GM23248 (cell line): ENCODE data around the gene TTLL9. TPM values are rescaled to one million over a fixed set of nuclear protein-coding genes. Genes with fewer than 3 reads are reported as not detected.
A peak's percentile ranks its signal among the peaks of the same experiment; 100 is the strongest.

ENCODE experiments used
- DNase-seq: peaks from one replicate; pipeline ENCODE4 v3.0.0-alpha.2; 2015
- H2AFZ ChIP-seq: fragments of 200-600 bp; sonication (generic); 2 replicates; pipeline ENCODE4 v1.6.1; 2016; ENCODE audit warnings: antibody characterized with exemption
- H3F3A ChIP-seq: fragments of 200-600 bp; sonication (generic); 2 replicates; pipeline ENCODE4 v1.6.1; 2016; ENCODE audit warnings: mild to moderate bottlenecking, antibody characterized with exemption, mixed run types; ENCODE audit not compliant: insufficient read depth
- H3K27ac ChIP-seq: fragments of 200-600 bp; sonication (generic); 2 replicates; pipeline ENCODE4 v1.5.1; 2016; ENCODE audit warnings: mild to moderate bottlenecking
- H3K27me3 ChIP-seq: fragments of 200-600 bp; sonication (generic); replicated peaks from 2 replicates; pipeline ENCODE4 v1.6.1; 2016; ENCODE audit warnings: mild to moderate bottlenecking; ENCODE audit not compliant: insufficient read depth
- H3K36me3 ChIP-seq: fragments of 200-600 bp; sonication (generic); 2 replicates; pipeline ENCODE4 v1.6.1; 2016; ENCODE audit warnings: low read depth, mild to moderate bottlenecking
- H3K4me1 ChIP-seq: fragments of 200-600 bp; sonication (generic); 2 replicates; pipeline ENCODE4 v1.6.1; 2016; ENCODE audit warnings: mild to moderate bottlenecking; ENCODE audit not compliant: insufficient read depth
- H3K4me2 ChIP-seq: fragments of 200-600 bp; sonication (generic); one replicate; pipeline ENCODE4 v1.6.1; 2016; ENCODE audit warnings: mild to moderate bottlenecking; ENCODE audit not compliant: unreplicated experiment
- H3K4me3 ChIP-seq: fragments of 200-600 bp; sonication (generic); 2 replicates; pipeline ENCODE4 v1.5.1; 2016; ENCODE audit warnings: mild to moderate bottlenecking
- H3K79me2 ChIP-seq: fragments of 200-600 bp; sonication (generic); 2 replicates; pipeline ENCODE4 v1.6.1; 2016; ENCODE audit warnings: mild to moderate bottlenecking; ENCODE audit not compliant: insufficient read depth
- H3K9ac ChIP-seq: fragments of 200-600 bp; sonication (generic); 2 replicates; pipeline ENCODE4 v1.6.1; 2016; ENCODE audit warnings: mild to moderate bottlenecking
- H3K9me2 ChIP-seq: fragments of 200-600 bp; sonication (generic); 2 replicates; pipeline ENCODE4 v1.6.1; 2016; ENCODE audit warnings: mixed run types, mild to moderate bottlenecking, moderate library complexity; ENCODE audit not compliant: insufficient read depth
- H3K9me3 ChIP-seq: fragments of 200-600 bp; sonication (generic); one replicate; pipeline ENCODE4 v1.6.1; 2017; ENCODE audit warnings: low read depth
- H4K20me1 ChIP-seq: fragments of 200-600 bp; sonication (generic); 2 replicates; pipeline ENCODE4 v1.6.0; 2016; ENCODE audit not compliant: insufficient read depth
- EZH2 ChIP-seq: fragments of 200-600 bp; sonication (generic); IDR thresholded peaks from 2 replicates; pipeline ENCODE4 v1.6.1; 2018; ENCODE audit warnings: antibody characterized with exemption, mild to moderate bottlenecking; ENCODE audit not compliant: insufficient read depth, poor library complexity, severe bottlenecking
- EZH2phosphoT487 ChIP-seq: fragments of 200-600 bp; sonication (generic); IDR thresholded peaks from 2 replicates; pipeline ENCODE4 v1.6.1; 2018; ENCODE audit warnings: antibody characterized with exemption, moderate library complexity, mild to moderate bottlenecking, low read depth; ENCODE audit not compliant: insufficient read depth
- whole genome bisulfite sequencing, 2 experiments: methylation state at CpG; one replicate each; pipeline ENCODE4 v1.1.6; 2015 to 2017; ENCODE audit warnings: low lambda C conversion rate in 2 of 2, low coverage in 1 of 2; ENCODE audit errors: missing lambda C conversion rate in 2 of 2; 5-methylcytosine and 5-hydroxymethylcytosine counted together
- in situ Hi-C: fragments of 300-500 bp; cut with MboI; formaldehyde crosslinking; loops from 2 replicates; pipeline ENCODE4 v1.15.0; 2020
- polyA plus RNA-seq: library from polyadenylated mRNA; unstranded; fragments of >200 nt; fragmentation: Nextera tagmentation; extraction: Ambion mirVana; gene quantifications from 2 replicates; pipeline ENCODE4 v1.2.1, GENCODE V29; 2016
- total RNA-seq: library from RNA; depleted of rRNA; stranded (reverse); fragments of >200 nt; shearing (Covaris generic); gene quantifications from 2 replicates; pipeline ENCODE4 v1.2.3, GENCODE V29; 2014

The TTLL9 gene
- total and polyA plus RNA-seq, 2 experiments from 2014 or later = not detected

DNA sequence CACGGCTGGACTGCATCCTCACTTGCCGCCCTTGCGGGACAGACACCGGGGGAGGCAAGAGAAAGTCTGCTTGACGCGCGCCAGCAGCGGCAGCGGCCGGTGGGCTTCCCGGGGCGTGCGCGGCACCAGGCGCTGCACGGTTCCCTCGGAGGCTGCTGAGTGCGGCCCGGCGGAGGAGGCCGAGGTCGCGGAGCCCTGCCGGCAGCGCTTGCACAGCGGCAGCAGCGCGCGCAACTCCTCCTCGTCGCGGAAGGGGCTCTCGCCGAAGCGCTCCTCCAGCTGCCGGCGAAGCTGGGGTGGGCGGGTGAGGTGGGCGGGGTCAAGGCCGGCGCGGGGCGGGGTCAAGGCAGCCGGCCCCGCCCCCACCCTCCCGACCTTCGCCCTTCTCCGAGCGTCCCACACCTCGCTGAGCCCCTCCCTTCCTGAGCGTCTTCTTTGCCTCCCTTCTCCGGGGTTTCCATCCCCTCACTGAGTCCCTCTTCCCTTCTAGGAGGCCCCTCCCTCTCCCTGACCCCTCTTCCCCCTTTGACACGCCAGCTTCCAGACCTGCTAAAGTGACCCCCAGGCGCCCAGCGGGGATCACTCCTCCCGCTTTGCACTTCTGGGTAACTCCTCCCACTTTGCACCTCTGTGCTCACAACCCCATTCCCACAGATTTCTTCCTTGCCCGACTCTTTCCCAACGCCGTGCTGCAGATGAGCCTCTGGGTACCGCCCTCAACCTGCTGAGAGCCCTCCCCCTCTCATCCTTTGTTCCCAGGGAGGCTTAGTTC lies 8.9 kb upstream of the TTLL9 start:
- no peaks in the 10 kb centered on the region for H3K79me2 ChIP-seq
- H2AFZ ChIP-seq = peak overlapping the region; percentile 33; the same call in 1 of the 2 replicates
- in situ Hi-C loops = no loop called here
- 0 out of 2 replicates have a peak, but pooled peaks cover 3% of the 10 kb centered on the region for H3K4me1 ChIP-seq
- no peak overlapping the region for H3K27ac ChIP-seq
- H3K9me3 ChIP-seq = no peaks in the 10 kb centered on the region
- peak; percentile 71 for DNase-seq
- no peaks in the 10 kb centered on the region for H3F3A ChIP-seq
- H4K20me1 ChIP-seq = no peaks in the 10 kb centered on the region
- no peaks in the 10 kb centered on the region for H3K36me3 ChIP-seq
- H3K27me3 ChIP-seq = peaks cover 58% of the 10 kb centered on the region
- no peak overlapping the region for H3K9ac ChIP-seq
- H3K4me2 ChIP-seq = peak overlapping the region; percentile 41
- TF ChIP-seq EZH2 = no peak
- TF ChIP-seq EZH2phosphoT487 = no peak
- no peaks in the 10 kb centered on the region for H3K9me2 ChIP-seq
- WGBS, 2 experiments = 16 to 22% methylated on average over 19 to 40 of the region's 60 CpGs
- peak overlapping the region; percentile 51 for H3K4me3 ChIP-seq

GRCh38 chr20:31862157-31862470 lies 8.3 kb upstream of the TTLL9 start:
- in situ Hi-C loops = no loop called here

GRCh38 chr20:31862506-31862905 lies 7.9 kb upstream of the TTLL9 start:
- peaks cover 57% of the 10 kb centered on the region for H3K27me3 ChIP-seq

More at GRCh38 chr20:31862157-31862470, 8.3 kb upstream of the TTLL9 start:
- Histone ChIP-seq H3K9ac (no peak overlapping the region), H4K20me1 (no peaks in the 10 kb centered on the region), H3K79me2 (no peaks in the 10 kb centered on the region), H3K4me3 (no peak overlapping the region), H3K36me3 (no peaks in the 10 kb centered on the region), H2AFZ (no peak overlapping the region), H3K4me2 (no peak overlapping the region), H3K27me3 (peaks cover 59% of the 10 kb centered on the region), H3K9me2 (no peaks in the 10 kb centered on the region), H3K27ac (no peak overlapping the region), H3K9me3 (no peaks in the 10 kb centered on the region), H3K4me1 (0 out of 2 replicates have a peak, but pooled peaks cover 3% of the 10 kb centered on the region), H3F3A (no peaks in the 10 kb centered on the region)
- TF ChIP-seq EZH2phosphoT487 (no peak), EZH2 (no peak)
- DNase-seq = no peak
- 66 to 67% methylated on average over 5 of the region's 5 CpGs for WGBS, 2 experiments

GRCh38 chr20:31863296-31864085 lies 6.9 kb upstream of the TTLL9 start:
- Histone ChIP-seq H3K36me3 (no peaks in the 10 kb centered on the region), H3K79me2 (no peaks in the 10 kb centered on the region), H3K27me3 (peaks cover 47% of the 10 kb centered on the region), H3K27ac (no peak overlapping the region), H3K9ac (no peak overlapping the region), H3K4me2 (no peak overlapping the region), H3K4me1 (0 out of 2 replicates have a peak, but pooled peaks cover 3% of the 10 kb centered on the region), H4K20me1 (no peaks in the 10 kb centered on the region), H3F3A (no peaks in the 10 kb centered on the region), H3K9me3 (no peaks in the 10 kb centered on the region), H2AFZ (no peak overlapping the region), H3K4me3 (no peak overlapping the region), H3K9me2 (no peaks in the 10 kb centered on the region)
- DNase-seq = no peak
- 62 to 69% methylated on average over 9 of the region's 9 CpGs for WGBS, 2 experiments
- in situ Hi-C loops = no loop called here
- no peak for TF ChIP-seq EZH2phosphoT487
- TF ChIP-seq EZH2 = no peak

More at GRCh38 chr20:31862506-31862905, 7.9 kb upstream of the TTLL9 start:
- no peak overlapping the region for H3K27ac ChIP-seq
- in situ Hi-C loops = no loop called here
- H3K9ac ChIP-seq = no peak overlapping the region
- no peak overlapping the region for H2AFZ ChIP-seq
- no peaks in the 10 kb centered on the region for H3K9me3 ChIP-seq
- no peaks in the 10 kb centered on the region for H3K9me2 ChIP-seq
- H3K36me3 ChIP-seq = no peaks in the 10 kb centered on the region
- H3K79me2 ChIP-seq = no peaks in the 10 kb centered on the region
- no peaks in the 10 kb centered on the region for H3F3A ChIP-seq
- 0 out of 2 replicates have a peak, but pooled peaks cover 3% of the 10 kb centered on the region for H3K4me1 ChIP-seq
- no peak overlapping the region for H3K4me2 ChIP-seq
- H3K4me3 ChIP-seq = no peak overlapping the region
- 60 to 72% methylated on average over 8 of the region's 8 CpGs for WGBS, 2 experiments
- H4K20me1 ChIP-seq = no peaks in the 10 kb centered on the region
- no peak for DNase-seq
- TF ChIP-seq EZH2phosphoT487 = no peak
- no peak for TF ChIP-seq EZH2
